Panc1 (cell line): ENCODE data around the gene GNAQ. TPM values are rescaled to one million over a fixed set of nuclear protein-coding genes. Genes with fewer than 3 reads are reported as not detected.

Experiments
- ATAC-seq: fragments of 200-7000 bp; cut with Tn5 transposase; 2 replicates; pipeline ENCODE4 v1.9.1; 2020; ENCODE audit warnings: mild to moderate bottlenecking, moderate library complexity
- BruUV-seq: library from RNA; stranded (reverse); fragments of 400-500 nt; replicated peaks from 2 replicates; lab custom pipeline; 2021; lab: Mats Ljungman, UMichigan
- CTCF ChIA-PET: fragments of 300-600 bp; sonication (Branson Sonifier 250); formaldehyde crosslinking; loops from one replicate; lab custom pipeline; 2022; ENCODE audit warnings: antibody characterized with exemption; lab: Charles Lee
- POLR2A ChIA-PET: fragments of 300-600 bp; sonication (Branson Sonifier 250); formaldehyde crosslinking; loops from one replicate; lab custom pipeline; 2022; ENCODE audit warnings: antibody characterized with exemption; lab: Charles Lee
- DNase-seq: peaks from one replicate; pipeline ENCODE4 v3.0.0-alpha.2; 2010; ENCODE audit warnings: low read depth, low spot score
- H3K27ac ChIP-seq: 2 replicates; pipeline ENCODE4 v1.5.1; 2011; ENCODE audit warnings: mild to moderate bottlenecking, low read length, inconsistent platforms
- H3K27me3 ChIP-seq: fragments of 200-500 bp; sonication (Bioruptor generic); 2 replicates; pipeline ENCODE4 v1.6.0; 2014; ENCODE audit warnings: low read length, inconsistent platforms; ENCODE audit not compliant: control insufficient read depth, insufficient read depth
- H3K36me3 ChIP-seq: fragments of 200-500 bp; sonication (Bioruptor generic); 2 replicates; pipeline ENCODE4 v1.5.1; 2014; ENCODE audit warnings: inconsistent platforms, mild to moderate bottlenecking, low read length, moderate library complexity; ENCODE audit not compliant: control insufficient read depth, insufficient read depth
- H3K4me1 ChIP-seq: 2 replicates; pipeline ENCODE4 v1.5.1; 2011; ENCODE audit warnings: inconsistent platforms, mild to moderate bottlenecking, low read length, moderate library complexity; ENCODE audit not compliant: control insufficient read depth, insufficient read depth
- H3K4me3 ChIP-seq, 2 experiments: 2 replicates each; pipeline ENCODE4 v1.5.1; 2011 to 2012; ENCODE audit warnings: low read depth in 2 of 2, low read length in 2 of 2, mild to moderate bottlenecking in 2 of 2, inconsistent platforms in 1 of 2, moderate library complexity in 1 of 2
- H3K9me3 ChIP-seq: fragments of 200-500 bp; sonication (Bioruptor generic); 2 replicates; pipeline ENCODE4 v1.5.1; 2014; ENCODE audit warnings: low read depth, mild to moderate bottlenecking, inconsistent platforms, low read length, moderate library complexity; ENCODE audit not compliant: control insufficient read depth, insufficient read depth
- CTCF ChIP-seq: fragments of 450-650 bp; IDR thresholded peaks from 2 replicates; pipeline ENCODE4 v1.5.1; 2017; ENCODE audit warnings: mild to moderate bottlenecking
- POLR2AphosphoS5 ChIP-seq: IDR thresholded peaks from 2 replicates; pipeline ENCODE4 v1.6.1; 2012; ENCODE audit warnings: mild to moderate bottlenecking, low read depth, low read length, moderate library complexity
- REST ChIP-seq, 2 experiments: IDR thresholded peaks; 2 replicates each; pipeline ENCODE4 v1.6.1; 2011 to 2012; ENCODE audit warnings: low read depth in 2 of 2, control low read depth in 1 of 2, low read length in 1 of 2, mild to moderate bottlenecking in 1 of 2, moderate library complexity in 1 of 2; ENCODE audit not compliant: insufficient read depth in 1 of 2
- SIN3A ChIP-seq: IDR thresholded peaks from 2 replicates; pipeline ENCODE4 v1.6.1; 2012; ENCODE audit warnings: low read depth, mild to moderate bottlenecking, low read length, moderate library complexity, borderline replicate concordance; ENCODE audit not compliant: insufficient read depth
- TCF7L2 ChIP-seq: IDR thresholded peaks from 2 replicates; pipeline ENCODE4 v1.6.1; 2011; ENCODE audit warnings: mild to moderate bottlenecking, low read depth, low read length, inconsistent platforms
- in situ Hi-C: cut with HindIII; loops from 2 replicates; pipeline ENCODE4 v1.10.0; 2016; ENCODE audit warnings: low sequenced_read_pairs, low pct_unique_long_range_greater_than_20kb
- intact Hi-C: fragments of 100-400 bp; cut with micrococcal nuclease; formaldehyde crosslinking; loops from one replicate; pipeline ENCODE4 v1.10.0; 2022; ENCODE audit not compliant: unreplicated experiment
- total RNA-seq: library from RNA; stranded (reverse); gene quantifications from one replicate; pipeline ENCODE4 v1.2.1, GENCODE V29; 2021; ENCODE audit not compliant: unreplicated experiment

Gene GNAQ
- total RNA-seq, 1 experiment from 2014 or later = 34.5 TPM

- BruUV-seq = no TSS peak
- ChIA-PET CTCF (no interaction called here), POLR2A (no interaction called here)
These were observed 205.0 kb downstream of the GNAQ start for GRCh38 chr9:77826621-77827020.

GRCh38 chr9:77826116-77826515, 205.5 kb downstream of the GNAQ start:
- intact Hi-C loops = no loop called here
- H3K27me3 ChIP-seq = no peaks in the 10 kb centered on the region

More at GRCh38 chr9:77826621-77827020, 205.0 kb downstream of the GNAQ start:
- no peak overlapping the region for H3K4me3 ChIP-seq
- DNase-seq (no peak), ATAC-seq (no peak)
- in situ Hi-C loops (no loop called here), intact Hi-C loops (no loop called here)
- H3K4me1 ChIP-seq = no peaks in the 10 kb centered on the region
- no peaks in the 10 kb centered on the region for H3K27me3 ChIP-seq
- H3K36me3 ChIP-seq = no peaks in the 10 kb centered on the region
- H3K27ac ChIP-seq = no peak overlapping the region
- no peaks in the 10 kb centered on the region for H3K9me3 ChIP-seq
- TF ChIP-seq TCF7L2 = no peak
- no peak for TF ChIP-seq REST (IDR thresholded peaks at IDR 0.05; ENCODE audit: insufficient read depth in 1 of 2, low read depth in 2 of 2, low read length in 1 of 2)
- no peak for TF ChIP-seq SIN3A
- no peak for TF ChIP-seq CTCF
- no peak for TF ChIP-seq POLR2AphosphoS5

More at GRCh38 chr9:77826116-77826515, 205.5 kb downstream of the GNAQ start:
- DNase-seq = no peak
- no TSS peak for BruUV-seq
- Histone ChIP-seq H3K9me3 (no peaks in the 10 kb centered on the region), H3K27ac (no peak overlapping the region), H3K36me3 (no peaks in the 10 kb centered on the region), H3K4me1 (no peaks in the 10 kb centered on the region), H3K4me3 (no peak overlapping the region)
- no peak for TF ChIP-seq SIN3A
- TF ChIP-seq TCF7L2 = no peak
- no peak for TF ChIP-seq CTCF
- TF ChIP-seq POLR2AphosphoS5 = no peak
- TF ChIP-seq REST (IDR thresholded peaks at IDR 0.05; ENCODE audit: insufficient read depth in 1 of 2, low read depth in 2 of 2, low read length in 1 of 2) = no peak
- ATAC-seq = no peak
- CTCF ChIA-PET = no interaction called here
- POLR2A ChIA-PET = no interaction called here
- in situ Hi-C loops = no loop called here
